Hippocampal formation (tissue), 2 donors: ENCODE results near the gene RNF135.
A peak's percentile ranks its signal among the peaks of the same experiment; 100 is the strongest.
"Not testable (repeated sequence)": the region's sequence is repeated elsewhere in the genome, so short reads cannot be mapped to it uniquely, and the experiment has no call there.

Experiments used
- DNase-seq, 2 donors: peaks; one replicate each; lab custom pipeline; 2025; lab: John Stamatoyannopoulos, UW

The RNF135 gene

GRCh38 chr17:30954046-30954830 lies 16.6 kb upstream of the RNF135 start:
- peak; percentile 10 to 51 for DNase-seq

GRCh38 chr17:30956764-30957374 lies 14.0 kb upstream of the RNF135 start:
- DNase-seq: no peak

- no peak for DNase-seq
These were observed 13.1 kb upstream of the RNF135 start for GRCh38 chr17:30957741-30958140.

- DNase-seq: peak in 1 of 2 donors; percentile 5
These were observed 12.7 kb upstream of the RNF135 start for GRCh38 chr17:30958187-30958586.

GRCh38 chr17:30961209-30962188 lies 9.3 kb upstream of the RNF135 start:
- peak in 1 of 2 donors; percentile 10 for DNase-seq

GRCh38 chr17:30964312-30964711 lies 6.5 kb upstream of the RNF135 start:
- DNase-seq: not testable (repeated sequence)

GRCh38 chr17:30964876-30965275 lies 6.0 kb upstream of the RNF135 start:
- no peak for DNase-seq

GRCh38 chr17:30965686-30966085 lies 5.2 kb upstream of the RNF135 start:
- no peak for DNase-seq

- DNase-seq: not testable (repeated sequence)
These were observed 2.9 kb upstream of the RNF135 start for GRCh38 chr17:30967911-30968310.

GRCh38 chr17:30969989-30970830 lies 629 bp upstream of the RNF135 start:
- no peak for DNase-seq

GRCh38 chr17:30975042-30975820 lies 4.4 kb downstream of the RNF135 start:
- DNase-seq: no peak

GRCh38 chr17:30979919-30980318 lies 9.1 kb downstream of the RNF135 start:
- not testable (repeated sequence) for DNase-seq

- no peak for DNase-seq
These were observed 11.0 kb downstream of the RNF135 start for GRCh38 chr17:30981531-30982519.

- DNase-seq: no peak
These were observed 12.0 kb downstream of the RNF135 start for GRCh38 chr17:30982855-30983254.

- DNase-seq: no peak
These were observed 19.6 kb downstream of the RNF135 start for GRCh38 chr17:30990458-30990857.

GRCh38 chr17:30992551-30992950 lies 21.7 kb downstream of the RNF135 start:
- DNase-seq: no peak

- no peak for DNase-seq
These were observed 24.5 kb downstream of the RNF135 start for GRCh38 chr17:30995347-30995746.

- no peak for DNase-seq
These were observed 25.6 kb downstream of the RNF135 start for GRCh38 chr17:30996486-30996885.

GRCh38 chr17:30997270-30997669 lies 26.4 kb downstream of the RNF135 start:
- DNase-seq: no peak
